Measurements from ENCODE around the gene KIAA0586.
"Not testable (repeated sequence)": the region's sequence is repeated elsewhere in the genome, so short reads cannot be mapped to it uniquely, and the experiment has no call there.

Gene KIAA0586

DNA sequence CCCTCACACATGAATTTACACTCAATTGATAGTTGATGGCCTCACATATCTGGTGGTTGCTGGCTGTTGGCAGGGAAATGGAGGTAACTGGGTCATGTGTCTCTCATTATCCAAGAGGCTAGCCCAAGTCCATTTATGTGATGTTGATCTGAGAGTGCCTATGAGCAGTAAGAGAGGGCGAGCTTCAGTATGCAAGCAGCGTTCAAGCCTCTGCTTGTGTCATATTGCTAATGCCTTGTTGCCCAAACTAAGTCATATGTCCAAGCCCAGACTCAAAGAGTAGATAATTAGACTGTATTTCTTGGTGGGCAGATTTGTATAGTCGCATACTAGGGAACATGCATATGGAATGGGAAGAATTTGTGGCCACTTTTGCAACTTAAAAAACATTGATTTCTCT, 126.4 kb downstream of the KIAA0586 start:
- no peak for DNase-seq

DNA sequence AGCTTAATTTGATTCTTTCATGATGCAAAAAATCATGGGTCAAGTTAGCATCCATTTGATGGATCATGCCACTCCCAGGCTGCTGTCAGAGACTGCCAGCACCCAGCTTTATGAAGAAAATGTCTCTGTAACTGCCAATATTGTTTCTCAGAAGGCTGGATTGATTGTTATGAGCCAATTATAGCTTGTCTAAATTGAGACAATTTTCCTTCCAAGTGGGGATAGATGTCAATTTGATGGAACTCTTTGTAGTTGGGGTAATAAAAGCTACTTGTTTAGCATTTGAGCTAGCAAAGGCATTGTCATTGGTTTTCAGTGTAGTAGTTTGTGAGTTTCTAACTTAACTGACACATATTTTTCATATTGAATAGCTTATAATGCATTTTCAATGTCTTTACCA, 128.1 kb downstream of the KIAA0586 start:
- no peak for DNase-seq

DNA sequence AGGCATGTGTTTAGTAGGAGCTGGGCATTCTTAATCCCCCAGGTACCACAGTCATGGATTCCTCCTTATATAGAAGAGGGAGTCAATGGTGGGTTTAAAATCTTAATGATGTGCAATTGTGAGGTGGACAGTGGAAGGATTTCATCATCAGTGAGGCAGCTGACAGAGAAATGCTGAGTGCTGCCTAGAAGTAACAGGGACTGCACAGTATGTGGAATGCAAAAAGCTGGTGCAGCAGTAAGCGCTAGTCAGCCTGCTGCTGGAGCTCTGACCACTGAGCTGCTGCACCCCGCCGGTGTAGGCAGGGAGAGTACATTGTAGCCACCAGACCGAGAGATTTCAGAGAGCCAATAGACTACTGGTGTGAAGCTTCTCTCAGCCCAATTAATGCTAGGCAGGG, 129.7 kb downstream of the KIAA0586 start:
- peak; percentile 7 for DNase-seq

DNA sequence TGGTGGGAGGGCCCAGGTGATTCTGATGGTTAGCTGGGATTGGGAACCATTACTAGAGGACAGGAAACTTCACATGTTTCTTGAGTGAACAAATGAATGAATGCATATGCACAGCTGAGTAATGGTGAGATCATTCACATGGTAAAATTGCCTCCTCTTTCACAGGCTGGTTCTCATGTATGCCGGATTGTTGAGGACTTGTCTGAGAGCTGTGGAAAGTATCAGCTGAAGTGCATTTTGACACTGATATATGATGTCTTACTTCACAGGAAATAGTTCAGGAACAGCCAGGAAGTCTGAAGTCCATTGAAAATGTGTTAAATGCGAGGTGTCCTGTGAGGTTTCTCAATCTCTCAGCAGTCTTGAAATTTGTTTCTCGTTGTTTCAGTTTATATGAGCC, 132.7 kb downstream of the KIAA0586 start:
- peak; percentile 77 for DNase-seq

DNA sequence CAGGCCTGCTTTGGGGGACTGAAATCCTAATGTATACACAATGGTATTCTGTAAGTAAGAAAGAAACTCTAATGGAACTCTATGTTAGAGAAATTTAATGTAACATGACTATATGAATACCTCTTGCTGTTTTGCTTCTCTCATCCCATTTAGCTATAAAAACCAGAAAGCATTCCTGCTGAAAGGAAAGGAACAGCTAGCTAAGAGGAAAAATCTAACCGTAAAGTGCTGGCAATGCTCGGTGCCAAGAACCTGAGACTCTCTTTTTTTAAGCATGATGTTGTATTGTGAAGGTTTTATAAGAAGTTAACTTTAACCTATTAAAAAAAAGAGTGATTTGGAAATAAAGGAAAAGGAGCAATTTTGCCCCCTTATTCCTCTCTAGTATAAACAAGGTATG, 134.6 kb downstream of the KIAA0586 start:
- no peak for DNase-seq

DNA sequence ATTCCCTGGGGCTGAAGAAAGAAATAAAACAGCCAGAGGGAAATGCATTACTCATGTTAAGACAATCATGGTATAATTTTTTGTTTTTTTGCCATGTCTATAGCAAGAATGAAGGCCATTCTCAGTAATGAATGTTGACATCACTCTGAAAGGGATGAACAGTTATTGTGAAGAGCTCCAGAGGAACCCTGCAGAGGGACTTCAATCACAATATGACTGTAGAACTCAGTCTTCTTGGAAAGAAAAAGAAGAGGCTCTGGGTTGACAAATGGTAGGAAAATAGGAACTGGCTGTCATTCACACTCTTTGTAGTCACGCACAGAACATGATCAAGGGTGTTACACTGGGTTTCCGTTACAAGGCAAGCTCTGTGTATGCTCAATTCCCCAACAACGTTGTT, 136.5 kb downstream of the KIAA0586 start:
- DNase-seq, result no peak

DNA sequence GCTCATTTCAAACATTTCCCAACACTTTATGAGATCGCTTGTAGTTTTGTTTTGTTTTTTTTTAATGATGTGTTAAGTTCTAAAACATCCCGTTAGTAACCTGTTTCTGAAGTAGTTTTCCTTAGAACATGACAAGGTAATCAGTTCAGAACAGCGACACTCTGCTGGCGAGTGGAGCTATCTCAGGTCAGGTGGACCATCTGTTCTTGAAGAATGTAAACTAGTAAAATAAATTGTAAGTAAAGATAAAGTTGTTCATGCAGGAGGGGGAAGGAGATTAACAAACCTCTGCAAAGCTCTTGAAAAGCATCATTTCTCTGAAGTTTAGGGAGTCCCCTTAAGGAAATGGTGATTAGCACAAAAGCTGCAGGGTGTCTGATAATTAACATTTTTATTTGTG, 138.3 kb downstream of the KIAA0586 start:
- no peak for DNase-seq

DNA sequence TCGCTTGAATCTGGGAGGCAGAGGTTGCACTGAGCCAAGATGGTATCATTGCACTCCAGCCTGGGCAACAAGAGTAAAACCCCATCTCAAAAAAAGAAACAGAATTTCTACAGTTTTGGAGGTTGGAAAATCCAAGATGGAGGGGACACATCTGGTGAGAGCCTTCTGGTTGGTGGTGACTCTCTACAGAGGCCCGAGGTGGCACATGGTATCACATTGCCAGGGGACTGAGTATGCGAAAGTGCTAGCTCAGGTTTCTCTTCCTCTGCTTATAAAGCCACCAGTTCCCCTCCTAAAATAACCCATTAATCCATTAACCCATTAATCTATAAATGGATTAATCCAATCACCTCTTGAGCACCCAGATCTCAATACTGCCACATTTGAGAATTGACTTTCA, 139.5 kb downstream of the KIAA0586 start:
- DNase-seq, result no peak

DNA sequence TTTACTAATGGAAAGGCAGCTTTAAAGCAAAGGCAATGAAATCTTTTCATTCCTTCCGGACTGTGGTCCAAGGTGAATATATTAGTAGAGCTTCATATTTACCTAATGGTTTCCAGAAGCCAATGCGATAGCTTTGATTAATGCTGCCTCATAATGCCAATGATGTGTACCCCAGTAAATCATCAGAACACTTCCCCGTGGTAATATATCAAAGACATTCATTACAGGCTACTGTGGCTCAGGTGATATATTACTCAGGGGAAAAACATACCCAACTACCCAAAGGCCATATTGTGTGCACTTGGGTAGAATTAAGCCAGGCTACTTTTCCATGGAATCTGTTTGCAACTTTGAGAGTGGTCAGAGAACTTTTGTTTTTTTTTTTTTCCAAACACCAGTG, 140.8 kb downstream of the KIAA0586 start:
- DNase-seq, result no peak

DNA sequence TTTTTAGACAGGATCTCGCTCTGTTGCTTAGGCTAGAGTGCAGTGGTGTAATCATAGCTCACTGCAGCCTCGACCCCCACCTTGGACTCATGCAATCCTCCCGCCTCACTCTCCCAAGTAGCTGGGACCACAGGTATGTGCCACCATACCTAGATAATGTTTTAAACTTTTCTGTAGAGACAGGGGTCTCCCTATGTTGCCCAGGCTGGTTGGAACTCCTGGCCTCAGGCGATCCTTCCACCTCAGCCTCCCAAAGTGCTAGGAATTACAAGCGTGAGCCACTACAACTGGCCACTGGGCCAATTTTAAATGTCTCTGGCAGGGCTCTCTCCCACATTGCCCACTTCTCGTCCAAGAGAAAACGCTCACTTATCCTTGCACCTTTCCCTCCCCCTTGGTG, 143.7 kb downstream of the KIAA0586 start:
- DNase-seq, result no peak

DNA sequence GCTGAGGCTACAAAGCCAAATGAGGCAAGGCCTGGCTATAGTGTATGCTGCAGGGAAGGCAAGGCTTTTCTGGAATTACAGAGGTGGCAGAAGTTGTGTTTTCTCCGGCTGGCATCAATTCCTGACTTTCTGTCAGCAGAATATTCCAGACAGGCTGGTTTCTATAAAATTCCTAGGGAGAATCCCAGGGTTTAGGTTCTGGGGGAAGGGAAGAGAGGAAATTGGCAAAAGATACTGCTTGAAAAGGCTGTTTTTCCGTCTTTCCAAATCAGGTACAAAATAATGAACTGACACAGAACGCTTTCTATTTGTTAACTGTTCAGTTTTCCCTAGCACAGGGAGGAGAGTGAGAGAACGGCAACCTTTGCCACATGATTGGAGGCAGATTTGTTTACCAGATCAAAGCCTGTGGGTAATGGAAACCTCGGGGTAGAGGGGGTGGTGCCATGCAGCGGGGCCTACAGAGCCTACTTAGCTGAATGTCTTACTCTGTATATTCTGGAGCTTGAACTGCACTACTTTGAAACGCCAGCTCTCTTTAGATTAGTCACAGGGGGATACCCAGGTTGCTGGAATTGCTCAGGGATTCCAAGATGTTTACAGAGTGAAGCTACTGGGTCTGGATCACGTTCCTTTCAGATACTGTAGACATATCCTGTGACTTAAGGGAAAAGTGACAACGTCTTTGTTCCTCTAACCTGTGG, 144.4 kb downstream of the KIAA0586 start:
- peak; percentile 76 for DNase-seq

DNA sequence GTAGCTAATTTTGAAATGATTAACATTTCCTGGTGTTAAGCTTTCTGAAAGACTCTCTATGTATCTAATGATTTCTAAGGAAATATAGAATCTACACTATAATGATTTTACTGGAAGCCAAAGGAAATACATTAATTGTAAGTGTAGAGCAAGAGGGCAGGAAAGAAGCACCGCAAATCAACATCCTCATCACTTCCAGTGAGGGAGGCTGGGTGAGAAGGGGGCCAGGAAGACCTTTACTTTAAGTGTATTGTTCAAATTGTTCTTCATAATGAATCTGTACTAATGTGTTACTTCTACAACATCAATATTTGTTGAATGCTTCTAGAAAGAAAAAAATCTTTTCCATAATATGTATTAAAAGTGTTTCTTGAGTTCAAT, 144.9 kb downstream of the KIAA0586 start:
- no peak for DNase-seq

DNA sequence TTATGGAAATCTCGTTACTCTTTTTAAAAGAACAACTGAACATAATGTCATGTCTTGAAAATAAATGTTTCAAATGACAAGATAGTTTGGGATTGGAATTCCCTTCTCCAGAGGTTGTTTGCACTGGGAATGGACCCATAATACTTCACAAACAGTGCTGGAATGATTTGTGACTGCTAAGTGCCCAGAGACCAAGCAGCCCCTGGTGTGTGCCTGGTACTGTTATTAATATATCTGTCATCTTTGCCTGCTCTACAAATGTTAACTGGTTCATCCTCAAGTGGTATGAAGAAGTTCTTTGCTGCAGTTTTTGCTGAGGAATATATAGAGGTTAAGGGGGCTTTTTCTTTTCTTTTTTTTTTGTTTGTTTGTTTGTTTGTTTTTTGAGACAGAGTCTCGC, 145.3 kb downstream of the KIAA0586 start:
- DNase-seq, result no peak

DNA sequence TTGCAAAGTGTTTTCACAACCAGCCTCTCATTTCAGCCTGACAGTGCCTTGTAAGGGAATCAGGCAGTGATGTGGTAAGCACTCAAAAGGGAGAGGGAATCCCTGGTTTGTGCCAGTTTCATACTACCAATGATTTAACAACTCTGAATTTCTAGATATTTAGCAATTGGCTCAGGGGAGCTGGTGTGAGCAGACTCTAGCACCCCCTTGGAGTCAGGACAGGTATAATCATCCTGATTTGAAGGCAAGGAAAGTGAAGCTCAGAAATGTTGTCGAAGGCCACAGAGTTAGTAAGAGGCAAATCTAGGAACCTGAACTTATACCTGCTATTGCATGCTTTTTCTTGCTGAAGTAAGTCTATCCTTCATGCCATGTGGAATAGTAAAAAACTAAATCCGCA, 147.1 kb downstream of the KIAA0586 start:
- DNase-seq, result no peak

DNA sequence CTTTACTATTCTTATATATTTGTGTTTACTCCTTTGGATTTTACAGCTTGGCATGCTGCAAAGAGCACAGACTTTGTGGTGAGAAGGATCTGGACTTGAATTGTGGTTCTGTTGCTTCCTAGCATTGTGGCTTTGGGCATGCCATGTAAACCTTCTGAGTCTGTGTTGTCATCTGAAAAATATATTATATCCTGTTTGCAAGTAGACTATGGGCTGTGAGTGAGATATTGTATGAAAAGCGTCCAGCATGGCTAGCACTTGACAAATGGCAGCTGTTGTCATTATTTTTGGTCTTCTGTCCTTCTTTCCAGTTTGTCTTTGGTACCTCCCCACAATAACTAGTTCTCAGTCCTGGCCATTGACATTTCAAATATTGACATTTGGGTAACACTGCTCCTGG, 148.4 kb downstream of the KIAA0586 start:
- DNase-seq, result no peak

DNA sequence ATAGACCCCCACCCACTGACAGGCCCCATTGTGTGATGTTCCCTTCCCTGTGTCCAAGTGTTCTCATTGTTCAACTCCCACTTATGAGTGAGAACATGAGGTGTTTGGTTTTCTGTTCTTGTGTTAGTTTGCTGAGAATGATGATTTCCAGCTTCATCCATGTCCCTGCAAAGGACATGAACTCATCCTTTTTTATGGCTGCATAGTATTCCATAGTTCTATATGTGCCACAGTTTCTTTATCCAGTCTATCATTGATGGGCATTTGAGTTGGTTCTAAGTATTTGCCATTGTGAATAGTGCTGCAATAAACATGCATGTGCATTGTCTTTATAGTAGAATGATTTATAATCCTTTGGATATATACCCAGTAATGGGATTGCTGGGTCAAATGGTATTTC, 152.5 kb downstream of the KIAA0586 start:
- not testable (repeated sequence) for DNase-seq

DNA sequence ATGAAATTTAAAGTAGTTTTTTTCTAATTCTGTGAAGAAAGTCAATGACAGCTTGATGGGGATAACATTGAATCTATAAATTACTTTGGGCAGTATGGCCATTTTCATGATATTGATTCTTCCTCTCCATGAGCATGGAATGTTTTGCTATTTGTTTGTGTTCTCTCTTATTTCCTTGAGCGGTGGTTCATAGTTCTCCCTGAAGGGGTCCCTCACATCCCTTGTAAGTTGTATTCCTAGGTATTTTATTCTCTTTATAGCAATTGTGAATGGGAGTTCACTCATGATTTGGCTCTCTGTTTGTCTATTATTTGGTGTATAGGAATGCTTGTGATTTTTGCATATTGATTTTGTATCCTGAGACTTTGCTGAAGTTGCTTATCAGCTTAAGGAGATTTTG, 153.9 kb downstream of the KIAA0586 start:
- not testable (repeated sequence) for DNase-seq

DNA sequence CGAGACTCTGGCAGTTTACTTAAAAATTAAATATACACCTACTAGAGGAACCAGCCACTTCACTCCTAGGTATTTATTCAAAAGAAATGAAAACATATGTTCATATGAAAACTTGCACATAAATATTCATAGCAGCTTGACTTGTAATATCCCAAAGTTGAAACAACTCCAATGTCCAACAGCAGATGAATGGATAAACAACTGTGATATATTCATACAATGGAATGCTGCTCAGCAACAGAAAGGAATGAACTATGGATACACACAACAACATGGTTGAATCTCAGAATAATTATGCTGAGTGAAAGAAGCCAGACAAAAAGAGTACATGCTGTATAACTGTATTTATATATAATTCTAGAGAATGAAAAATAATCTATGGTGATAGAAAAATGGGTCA, 156.9 kb downstream of the KIAA0586 start:
- DNase-seq, result peak; percentile 66

DNA sequence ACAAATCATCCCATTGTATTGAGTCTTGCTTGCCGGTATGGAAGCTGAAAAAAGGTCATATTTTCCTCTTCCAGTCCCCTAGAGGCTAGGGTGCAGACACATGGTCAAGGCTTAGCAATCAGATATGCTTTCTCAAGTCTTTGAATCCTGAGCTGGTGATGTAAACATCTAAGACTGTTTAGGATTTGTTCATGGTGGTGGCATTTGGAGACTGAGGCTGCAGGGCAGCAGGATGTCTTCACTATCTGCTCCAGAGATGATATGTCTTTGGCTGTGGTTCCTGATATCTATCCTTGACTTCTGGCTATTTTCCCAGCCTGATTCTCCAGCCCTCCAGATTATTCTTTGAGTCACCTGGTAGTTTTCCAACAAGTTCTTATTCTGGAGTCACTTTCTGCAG, 159.8 kb downstream of the KIAA0586 start:
- DNase-seq, result peak; percentile 96

DNA sequence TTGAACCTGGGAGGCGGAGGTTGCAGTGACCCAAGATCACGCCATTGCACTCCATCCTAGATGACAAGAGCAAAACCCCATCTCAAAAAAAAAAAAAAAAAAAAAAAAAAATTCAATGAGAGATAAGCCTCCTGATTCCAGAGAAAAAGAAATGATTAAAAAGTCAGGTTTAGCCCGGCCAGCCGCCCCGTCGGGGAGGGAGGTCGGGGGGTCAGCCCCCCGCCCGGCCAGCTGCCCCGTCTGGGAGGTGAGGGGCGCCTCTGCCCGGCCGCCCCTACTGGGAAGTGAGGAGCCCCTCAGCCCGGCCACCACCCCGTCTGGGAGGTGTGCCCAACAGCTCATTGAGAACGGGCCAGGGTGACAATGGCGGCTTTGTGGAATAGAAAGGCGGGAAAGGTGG, 160.8 kb downstream of the KIAA0586 start:
- DNase-seq, result not testable (repeated sequence)

DNA sequence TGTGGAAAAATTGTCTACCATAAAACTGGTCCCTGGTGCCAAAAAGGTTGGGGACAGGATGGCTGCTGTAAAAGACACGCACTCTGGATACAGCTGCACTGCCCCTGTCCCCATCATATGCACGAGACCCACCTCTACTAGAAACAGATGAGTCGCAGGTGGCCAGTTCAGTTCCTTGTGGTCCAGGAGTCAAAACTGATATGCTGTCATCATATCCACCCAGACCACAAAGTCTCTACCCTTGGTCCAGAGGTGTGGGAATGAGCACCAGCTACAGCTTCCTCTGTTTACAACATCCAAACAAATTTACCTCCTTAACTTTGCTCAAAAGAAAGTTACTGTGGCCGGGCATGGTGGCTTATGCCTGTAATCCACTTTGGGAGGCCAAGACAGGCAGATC, 166.5 kb downstream of the KIAA0586 start:
- DNase-seq, result no peak

DNA sequence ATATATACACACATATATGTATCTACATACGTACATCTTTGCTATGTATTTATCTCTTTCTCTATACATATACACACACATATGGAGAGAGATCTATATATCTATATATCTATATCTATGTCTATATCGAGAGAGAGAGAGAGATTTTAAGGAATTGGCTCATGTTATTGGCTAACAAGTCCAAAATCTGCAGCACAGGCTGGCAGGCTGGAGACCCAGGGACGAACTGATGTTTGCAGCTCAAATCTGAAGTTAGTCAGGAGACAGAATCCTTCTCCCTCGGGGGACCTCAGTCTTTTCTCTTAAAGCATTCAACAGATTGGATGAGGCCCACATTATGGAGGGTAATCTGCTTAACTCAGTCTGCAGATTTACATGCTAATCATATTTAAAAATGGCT, 169.5 kb downstream of the KIAA0586 start:
- no peak for DNase-seq

DNA sequence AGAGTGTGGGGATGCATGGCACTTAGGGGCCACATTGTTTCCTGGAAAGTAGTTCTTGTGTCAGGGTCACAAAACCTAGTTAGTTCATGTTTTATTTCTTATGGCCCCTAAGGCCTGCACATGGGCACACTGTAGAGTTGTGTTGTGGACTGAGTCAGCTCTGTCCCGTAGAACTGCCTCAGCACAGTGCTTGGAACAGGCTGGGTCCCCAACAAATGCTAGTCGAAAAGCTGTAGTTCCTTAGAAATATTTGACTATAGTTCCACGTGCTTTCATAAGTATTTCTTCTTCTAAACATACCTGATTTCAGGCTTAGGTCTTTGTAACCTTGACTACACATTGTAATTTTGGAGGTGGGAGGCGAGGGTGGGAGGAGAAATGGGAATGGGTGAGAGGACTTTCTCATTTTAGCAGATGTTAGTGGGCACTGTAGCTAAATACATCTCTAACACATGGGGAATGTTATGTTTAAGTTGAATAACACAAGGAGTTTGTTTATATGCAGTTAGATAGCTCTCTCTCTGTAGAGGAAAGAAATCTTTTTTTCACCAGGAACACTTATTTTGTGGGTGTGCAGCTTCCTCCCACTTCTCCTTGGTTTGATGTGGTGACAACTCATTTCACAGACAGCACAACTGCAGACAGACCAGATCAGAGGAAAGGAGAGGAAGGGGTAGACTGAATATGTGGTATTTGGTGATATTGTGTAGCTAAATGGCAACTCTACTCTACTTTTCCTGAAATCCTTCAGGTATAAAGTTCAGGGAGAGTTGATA, 170.7 kb downstream of the KIAA0586 start:
- DNase-seq, result no peak

DNA sequence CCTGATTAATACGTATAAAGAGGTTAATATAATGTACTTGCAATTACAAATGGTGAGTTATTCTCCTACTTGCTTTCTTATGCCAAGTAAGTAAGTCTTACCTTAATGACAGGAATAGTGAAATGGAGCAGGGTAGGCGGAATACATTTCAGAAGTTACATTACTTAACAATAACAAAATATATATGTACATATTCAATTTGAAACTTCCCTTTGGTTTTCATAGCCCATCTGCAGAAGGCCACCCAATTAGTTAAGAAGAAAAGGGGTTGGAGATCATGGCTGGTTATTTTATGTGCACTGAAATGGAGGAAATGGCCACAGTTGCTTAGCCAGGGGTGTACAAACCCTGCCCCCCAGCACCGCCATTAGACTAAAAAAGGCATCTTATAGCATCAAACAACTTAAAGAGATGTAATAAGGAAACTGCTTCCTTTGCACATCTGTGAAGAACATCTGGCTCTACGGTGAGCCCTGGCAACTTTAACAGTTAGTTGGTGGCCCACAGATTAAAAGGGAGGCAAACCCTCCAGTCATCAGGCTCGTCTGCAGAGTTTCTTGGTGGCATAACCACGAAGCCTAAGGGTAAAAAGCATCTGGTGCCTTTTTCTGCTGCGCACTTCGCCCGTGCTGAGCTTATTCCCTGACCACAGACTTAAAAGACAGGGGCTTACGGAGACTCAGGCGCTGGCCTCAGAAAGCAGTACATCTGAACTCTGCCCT, 171.4 kb downstream of the KIAA0586 start:
- DNase-seq, result no peak
